G401 (cell line): ENCODE results near the gene BCL2L2. TPM values are rescaled to one million over a fixed set of nuclear protein-coding genes. Genes with fewer than 3 reads are reported as not detected.

Experiments used
- DNase-seq: peaks from one replicate; pipeline ENCODE4 v3.0.0-alpha.2; 2015; ENCODE audit warnings: low spot score
- in situ Hi-C: cut with HindIII; loops from 2 replicates; pipeline ENCODE4 v1.10.0; 2016; ENCODE audit warnings: low sequenced_read_pairs, mixed read lengths
- total RNA-seq: library from RNA; depleted of rRNA; stranded (reverse); fragments of >200 nt; shearing (Covaris generic); gene quantifications from 2 replicates; pipeline ENCODE4 v1.2.3, GENCODE V29; 2014

Gene BCL2L2
- total RNA-seq, 1 experiment from 2014 or later, result 17.3 TPM

GRCh38 chr14:23297611-23298277 lies 8.9 kb upstream of the BCL2L2 start:
- no peak for DNase-seq
- in situ Hi-C loops, result no loop called here

- DNase-seq, result peak; percentile 81
- in situ Hi-C loops, result no loop called here
These were observed 7.2 kb upstream of the BCL2L2 start for GRCh38 chr14:23299211-23299957.

- in situ Hi-C loops, result no loop called here
- no peak for DNase-seq
These were observed 6.5 kb upstream of the BCL2L2 start for GRCh38 chr14:23299986-23300686.

DNA sequence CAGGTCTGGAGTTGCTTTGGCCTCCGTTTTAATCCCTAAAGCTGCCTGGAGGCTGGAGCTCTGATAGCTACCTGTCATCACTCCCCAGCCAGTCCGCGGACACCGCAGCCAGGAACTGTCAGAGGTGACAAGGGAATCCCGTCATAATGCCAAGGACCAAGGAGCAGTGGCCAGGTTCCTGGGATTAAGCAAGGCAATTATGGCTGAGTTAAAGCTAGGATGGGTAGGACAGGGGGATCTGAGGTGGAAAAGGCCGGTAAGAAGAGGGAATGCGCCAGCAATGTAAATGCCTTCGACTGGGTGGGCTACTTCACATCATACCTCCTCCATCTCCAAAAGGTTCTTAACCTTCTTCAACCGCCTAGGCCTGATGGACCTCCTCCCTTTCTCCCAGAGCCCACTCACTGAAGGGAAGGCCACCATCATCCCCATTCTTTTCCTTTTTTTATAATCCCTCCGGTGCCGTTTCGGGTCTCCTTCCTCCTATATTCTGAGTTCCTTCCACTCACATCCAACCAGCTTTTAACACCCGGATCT lies 5.9 kb upstream of the BCL2L2 start:
- DNase-seq, result peak; percentile 69
- in situ Hi-C loops, result no loop called here

DNA sequence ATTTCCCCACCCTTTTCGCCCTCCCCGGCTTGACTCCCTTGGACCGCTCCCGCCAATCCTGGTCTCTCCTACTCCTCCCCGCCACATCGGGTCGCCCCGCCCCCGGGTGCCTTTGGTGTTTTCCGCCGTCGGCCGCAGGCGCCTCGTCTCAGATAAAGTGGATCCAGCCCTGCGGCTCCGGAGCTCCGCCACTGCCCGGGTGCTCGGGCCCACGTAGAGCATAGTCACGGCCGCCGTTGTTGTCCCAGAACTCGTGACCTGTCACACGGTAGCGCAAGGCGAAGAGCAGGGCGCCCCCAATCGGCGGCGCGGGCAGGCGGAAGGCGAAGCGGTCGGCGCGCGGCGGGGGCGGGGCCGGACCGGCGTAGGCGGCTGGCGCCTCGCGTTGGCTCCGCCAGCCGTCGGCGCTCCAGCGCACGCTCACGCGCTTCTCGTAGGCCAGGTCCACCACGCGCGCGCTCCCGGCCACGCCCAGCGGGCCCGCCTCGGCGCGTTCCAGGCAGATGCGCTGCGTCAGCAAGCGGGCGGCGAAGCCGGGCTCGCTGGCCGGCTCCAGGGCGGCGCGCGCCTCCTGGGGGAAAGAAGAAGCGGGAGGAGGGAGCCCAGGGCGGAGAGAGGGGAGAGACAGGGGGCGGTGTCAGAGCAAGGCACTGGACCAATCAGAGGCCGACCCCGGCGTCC lies 5.2 kb upstream of the BCL2L2 start:
- in situ Hi-C loops, result no loop called here
- DNase-seq, result peak; percentile 97

DNA sequence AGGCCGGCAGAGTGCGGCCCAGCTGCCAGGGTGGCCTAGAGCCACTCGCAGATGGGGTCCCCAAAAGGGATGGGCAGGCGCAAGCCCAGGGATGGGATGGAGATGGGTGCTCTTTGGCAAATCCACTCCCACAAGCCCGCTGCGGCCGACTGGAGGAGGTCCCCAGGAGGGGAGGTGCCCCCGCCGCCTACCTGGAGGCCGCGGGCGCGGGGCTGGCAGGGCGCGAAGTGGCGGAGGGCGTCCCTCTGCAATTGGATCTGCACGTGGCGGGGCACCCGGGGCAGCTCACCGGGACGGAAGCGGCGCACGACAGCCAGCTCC lies 4.7 kb upstream of the BCL2L2 start:
- in situ Hi-C loops, result no loop called here
- no peak for DNase-seq

GRCh38 chr14:23302290-23303225 lies 4.1 kb upstream of the BCL2L2 start, which contains the start of gene PPP1R3E:
PPP1R3E (minus strand) TSS chr14:23302859; CDS start chr14:23302576, 283 bp downstream.
- in situ Hi-C loops, result no loop called here

DNA sequence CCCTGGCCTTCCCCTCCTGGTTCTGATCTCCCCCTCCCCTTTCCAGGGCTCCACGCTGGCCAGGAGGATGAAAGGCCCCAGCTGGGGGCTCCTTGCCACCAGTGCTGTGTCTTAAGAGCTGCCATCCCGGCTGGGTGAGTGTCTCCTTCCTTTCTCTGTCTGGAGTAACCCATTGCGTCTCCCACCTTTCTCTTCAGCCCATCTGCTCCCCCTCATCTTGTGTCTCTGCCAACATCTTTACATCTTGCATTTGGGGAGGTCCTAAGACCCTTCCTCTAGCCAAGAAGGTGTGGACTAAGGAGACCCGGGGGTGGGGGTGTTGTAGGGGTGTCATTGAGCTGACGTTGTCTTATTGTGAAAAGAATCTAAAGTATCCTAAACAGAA lies 505 bp downstream of the BCL2L2 start:
- no peak for DNase-seq
- in situ Hi-C loops, result no loop called here

More at GRCh38 chr14:23302290-23303225, 4.1 kb upstream of the BCL2L2 start, which contains the start of gene PPP1R3E:
- DNase-seq, result peak; percentile 80

DNA sequence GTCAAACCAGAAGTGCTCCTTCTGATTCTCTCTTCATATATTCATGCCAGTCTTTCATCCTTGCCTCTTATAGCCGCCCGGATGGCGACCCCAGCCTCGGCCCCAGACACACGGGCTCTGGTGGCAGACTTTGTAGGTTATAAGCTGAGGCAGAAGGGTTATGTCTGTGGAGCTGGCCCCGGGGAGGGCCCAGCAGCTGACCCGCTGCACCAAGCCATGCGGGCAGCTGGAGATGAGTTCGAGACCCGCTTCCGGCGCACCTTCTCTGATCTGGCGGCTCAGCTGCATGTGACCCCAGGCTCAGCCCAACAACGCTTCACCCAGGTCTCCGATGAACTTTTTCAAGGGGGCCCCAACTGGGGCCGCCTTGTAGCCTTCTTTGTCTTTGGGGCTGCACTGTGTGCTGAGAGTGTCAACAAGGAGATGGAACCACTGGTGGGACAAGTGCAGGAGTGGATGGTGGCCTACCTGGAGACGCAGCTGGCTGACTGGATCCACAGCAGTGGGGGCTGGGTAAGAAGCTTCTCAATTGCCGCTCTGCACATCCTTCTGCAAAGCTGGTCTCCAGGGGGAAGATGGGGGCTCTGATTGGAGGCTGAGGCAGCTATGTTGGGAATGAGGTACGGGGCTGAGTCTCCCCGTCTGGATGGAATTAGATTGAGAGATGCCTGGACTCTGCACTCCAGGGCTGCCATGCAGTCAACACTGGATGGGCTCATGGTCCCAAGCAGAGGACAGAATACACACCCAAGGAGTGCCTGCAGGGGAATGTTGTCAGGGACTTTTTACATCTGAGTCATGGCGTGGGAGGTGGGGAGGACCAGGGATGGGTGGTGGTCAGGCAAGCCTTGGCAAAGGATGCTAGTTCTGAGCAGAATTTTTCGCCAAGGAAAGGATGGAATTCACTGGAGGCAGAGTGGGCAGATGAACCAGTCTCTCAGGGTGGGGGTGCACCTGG lies 1.3 kb downstream of the BCL2L2 start:
- DNase-seq, result no peak
- in situ Hi-C loops, result no loop called here

DNA sequence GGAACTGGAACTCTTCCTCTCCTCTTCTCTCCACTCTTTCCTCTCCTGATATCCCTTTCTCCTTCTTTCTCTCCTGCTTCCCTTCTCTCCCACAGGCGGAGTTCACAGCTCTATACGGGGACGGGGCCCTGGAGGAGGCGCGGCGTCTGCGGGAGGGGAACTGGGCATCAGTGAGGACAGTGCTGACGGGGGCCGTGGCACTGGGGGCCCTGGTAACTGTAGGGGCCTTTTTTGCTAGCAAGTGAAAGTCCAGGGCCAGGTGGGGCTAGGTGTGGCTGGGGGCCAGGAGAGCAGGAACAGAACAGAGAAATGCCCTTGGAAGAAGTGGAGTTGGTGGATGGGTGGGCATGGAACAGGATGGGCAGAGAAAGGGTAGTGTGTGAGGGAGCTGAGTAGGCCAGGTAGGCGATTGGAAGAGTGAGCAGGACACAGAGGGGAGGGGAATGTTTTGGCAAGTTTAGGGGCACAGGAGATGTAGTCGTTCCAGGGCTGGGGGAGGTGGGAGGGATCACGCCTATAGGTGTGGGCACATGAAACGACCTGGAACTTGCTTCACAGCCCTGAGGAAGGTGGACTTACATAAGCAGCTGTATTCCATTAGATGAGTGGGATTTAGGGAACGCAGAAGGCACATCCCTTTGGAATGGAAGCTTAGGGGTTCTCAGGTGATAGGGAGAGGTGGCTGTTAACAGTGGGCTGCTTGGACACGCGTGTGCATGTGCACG lies 2.2 kb downstream of the BCL2L2 start:
- in situ Hi-C loops, result no loop called here
- no peak for DNase-seq

DNA sequence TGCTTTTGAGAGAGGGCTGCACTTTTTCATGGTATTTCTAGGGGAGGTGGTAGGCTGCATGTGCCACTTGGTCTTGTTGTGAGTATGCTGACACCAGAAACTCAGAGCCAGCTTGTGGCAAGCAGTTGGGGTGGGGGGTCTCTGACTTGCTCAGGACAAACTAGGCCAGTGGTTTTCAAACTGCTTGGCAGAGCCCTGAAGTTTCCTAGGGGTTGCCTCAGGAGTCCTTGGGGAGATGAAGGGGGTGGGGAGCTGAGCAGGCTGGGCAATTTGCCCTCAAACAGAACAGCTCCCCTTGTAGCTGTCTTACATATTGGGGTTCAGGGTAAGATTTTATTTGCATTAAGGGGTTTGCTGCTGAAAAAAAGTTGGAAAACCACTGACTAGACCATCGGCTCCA lies 3.9 kb downstream of the BCL2L2 start:
- DNase-seq, result no peak
- in situ Hi-C loops, result no loop called here

DNA sequence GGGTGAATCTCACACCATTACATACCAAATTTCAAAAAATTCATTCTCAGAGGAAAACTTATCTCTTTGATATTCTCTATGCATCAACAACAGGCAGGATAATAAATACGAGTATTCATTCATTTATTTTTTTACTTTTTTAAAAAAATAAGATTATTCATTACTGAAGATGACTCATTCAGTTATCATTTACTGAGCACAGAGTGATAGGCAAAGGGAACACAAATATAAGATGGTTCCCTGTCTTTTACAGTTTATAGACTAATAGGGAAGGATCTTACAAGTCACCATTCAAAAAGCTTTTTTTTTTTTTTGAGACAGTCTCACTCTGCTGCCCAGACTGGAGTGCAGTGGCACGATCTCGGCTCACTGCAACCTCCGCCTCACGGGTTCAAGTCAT lies 9.7 kb downstream of the BCL2L2 start:
- in situ Hi-C loops, result no loop called here
- DNase-seq, result no peak

DNA sequence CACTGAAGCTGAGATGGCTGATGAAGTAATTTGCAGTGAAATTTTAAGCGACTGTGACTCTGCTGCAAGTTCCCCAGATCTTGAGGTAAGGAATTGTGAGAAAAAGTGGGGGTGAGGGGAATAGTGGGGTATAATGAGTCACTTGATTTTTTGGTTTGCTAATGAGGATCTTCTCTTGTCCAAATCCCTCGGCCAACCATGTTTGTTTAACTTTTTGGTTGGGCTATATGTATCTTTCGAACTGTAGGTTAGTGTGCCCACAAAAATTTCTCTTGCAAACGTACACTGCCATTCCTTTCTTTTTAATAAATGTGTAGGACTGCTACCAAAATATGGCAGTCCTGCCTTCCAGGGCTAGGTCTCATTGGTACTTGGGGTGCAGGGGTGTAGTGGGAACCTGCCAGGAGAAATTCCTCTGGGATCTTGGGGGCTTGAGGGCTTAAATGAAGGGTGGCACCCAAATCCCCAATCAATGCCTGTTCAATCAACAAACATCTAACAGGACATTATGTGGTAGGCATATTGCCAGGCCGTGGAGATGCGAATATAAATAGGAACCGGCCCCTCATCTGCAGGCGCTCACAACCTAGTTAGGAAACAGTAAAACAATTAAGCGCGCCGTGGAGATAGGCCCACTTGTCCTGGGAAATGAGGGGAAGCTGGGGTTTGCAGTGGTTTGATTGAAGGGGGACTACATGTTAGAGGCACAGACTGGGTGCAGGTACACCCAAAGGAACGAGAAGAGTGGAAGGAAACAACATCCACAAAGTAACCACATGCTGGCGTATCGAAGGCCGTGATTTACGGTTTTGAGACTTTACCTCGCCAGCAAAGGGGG lies 13.3 kb downstream of the BCL2L2 start:
- DNase-seq, result no peak
- in situ Hi-C loops, result no loop called here

- peak; percentile 100 for DNase-seq
- in situ Hi-C loops, result no loop called here
These were observed 14.2 kb downstream of the BCL2L2 start, which contains the start of gene PABPN1 for GRCh38 chr14:23320584-23321571. PABPN1 (plus strand) TSS chr14:23321457; CDS start chr14:23321470, 13 bp downstream.
